Globus pallidus (tissue), 1 donor: ENCODE data around the gene SPAAR.
"Not testable (repeated sequence)": the region's sequence is repeated elsewhere in the genome, so short reads cannot be mapped to it uniquely, and the experiment has no call there.

Experiments used
- DNase-seq: peaks from one replicate; pipeline ENCODE4 v3.0.0-alpha.2; 2015; ENCODE audit warnings: low spot score

The SPAAR gene

DNA sequence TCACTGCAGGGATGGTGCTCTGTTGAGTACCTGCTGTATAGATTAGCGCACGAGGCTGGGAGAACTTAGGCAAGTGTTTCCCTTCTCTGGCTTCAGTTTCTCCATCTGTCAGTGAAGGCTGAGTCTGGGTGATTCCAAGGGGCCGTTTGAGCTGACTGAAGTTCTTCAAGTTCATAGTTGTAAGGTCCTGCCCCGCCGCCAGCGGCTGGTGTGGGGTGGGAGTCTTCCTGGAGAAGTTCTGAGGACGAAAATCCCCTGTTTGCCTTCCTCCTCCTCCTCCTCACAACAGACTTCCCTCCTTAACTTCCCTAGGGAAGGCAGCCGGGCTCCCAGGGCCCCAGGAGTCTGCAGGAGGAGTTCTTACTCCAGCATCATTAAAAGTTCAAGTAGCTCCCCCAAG is 5.0 kb upstream of the SPAAR start:
- DNase-seq: no peak

DNA sequence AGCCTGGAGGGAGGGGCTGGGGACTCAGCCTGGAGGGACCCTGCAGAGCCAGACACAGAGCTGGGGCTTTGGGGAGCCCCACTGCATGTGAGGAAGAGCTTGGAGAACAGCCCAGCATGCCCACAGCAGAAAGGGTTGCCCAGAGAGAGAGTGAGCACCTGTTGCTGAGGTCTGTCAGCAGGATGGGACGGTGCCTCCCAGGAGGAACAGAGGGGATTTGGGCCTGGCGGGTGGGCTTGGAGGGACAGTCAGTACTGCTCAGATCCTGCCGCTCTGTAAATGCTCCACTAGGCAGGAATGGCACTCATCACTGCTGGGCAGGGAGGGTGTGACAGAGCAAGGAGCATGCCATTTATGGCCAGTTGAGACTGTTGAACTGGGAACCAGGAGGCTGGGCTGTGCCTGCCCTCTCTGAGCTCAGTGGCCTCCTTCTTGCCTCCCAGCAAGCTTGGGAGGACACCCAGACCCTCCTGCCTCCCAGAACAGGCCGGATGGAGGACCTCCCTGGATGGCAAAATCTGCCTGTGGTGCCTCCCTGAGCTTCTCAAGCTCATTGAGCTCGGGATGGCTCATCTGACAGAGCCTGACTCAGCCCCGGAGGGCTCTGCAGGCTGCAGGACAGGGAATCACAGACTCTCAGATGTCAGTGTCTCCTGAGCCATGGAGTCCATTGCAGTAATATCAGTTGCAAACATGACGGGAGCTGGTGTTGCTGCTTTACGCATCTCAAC is 4.1 kb upstream of the SPAAR start:
- DNase-seq: no peak

DNA sequence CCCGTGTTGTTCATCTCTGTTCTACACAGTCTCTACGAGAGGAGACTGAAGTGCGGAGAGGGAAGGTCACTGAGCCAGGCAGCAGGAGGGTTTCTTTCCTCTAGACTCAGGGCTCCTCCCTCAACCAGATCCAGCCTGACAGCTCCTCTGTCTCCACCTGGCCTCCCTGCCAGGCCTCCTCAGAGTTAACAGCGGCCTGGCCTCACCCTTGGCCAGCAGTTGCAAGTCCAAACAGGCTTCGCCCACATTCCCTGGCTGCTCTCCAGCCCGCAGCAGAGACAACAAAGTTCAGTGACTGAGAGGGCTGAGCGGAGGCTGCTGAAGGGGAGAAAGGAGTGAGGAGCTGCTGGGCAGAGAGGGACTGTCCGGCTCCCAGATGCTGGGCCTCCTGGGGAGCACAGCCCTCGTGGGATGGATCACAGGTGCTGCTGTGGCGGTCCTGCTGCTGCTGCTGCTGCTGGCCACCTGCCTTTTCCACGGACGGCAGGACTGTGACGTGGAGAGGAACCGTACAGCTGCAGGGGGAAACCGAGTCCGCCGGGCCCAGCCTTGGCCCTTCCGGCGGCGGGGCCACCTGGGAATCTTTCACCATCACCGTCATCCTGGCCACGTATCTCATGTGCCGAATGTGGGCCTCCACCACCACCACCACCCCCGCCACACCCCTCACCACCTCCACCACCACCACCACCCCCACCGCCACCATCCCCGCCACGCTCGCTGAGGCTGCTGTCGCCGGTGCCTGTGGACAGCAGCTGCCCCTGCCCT is 3.2 kb upstream of the SPAAR start, which contains the start of gene HRCT1:
TSS of gene HRCT1 (plus strand) at position 291 of the 768 bp plus-strand sequence. CDS start at position 377, 86 bp downstream.
- DNase-seq: no peak

DNA sequence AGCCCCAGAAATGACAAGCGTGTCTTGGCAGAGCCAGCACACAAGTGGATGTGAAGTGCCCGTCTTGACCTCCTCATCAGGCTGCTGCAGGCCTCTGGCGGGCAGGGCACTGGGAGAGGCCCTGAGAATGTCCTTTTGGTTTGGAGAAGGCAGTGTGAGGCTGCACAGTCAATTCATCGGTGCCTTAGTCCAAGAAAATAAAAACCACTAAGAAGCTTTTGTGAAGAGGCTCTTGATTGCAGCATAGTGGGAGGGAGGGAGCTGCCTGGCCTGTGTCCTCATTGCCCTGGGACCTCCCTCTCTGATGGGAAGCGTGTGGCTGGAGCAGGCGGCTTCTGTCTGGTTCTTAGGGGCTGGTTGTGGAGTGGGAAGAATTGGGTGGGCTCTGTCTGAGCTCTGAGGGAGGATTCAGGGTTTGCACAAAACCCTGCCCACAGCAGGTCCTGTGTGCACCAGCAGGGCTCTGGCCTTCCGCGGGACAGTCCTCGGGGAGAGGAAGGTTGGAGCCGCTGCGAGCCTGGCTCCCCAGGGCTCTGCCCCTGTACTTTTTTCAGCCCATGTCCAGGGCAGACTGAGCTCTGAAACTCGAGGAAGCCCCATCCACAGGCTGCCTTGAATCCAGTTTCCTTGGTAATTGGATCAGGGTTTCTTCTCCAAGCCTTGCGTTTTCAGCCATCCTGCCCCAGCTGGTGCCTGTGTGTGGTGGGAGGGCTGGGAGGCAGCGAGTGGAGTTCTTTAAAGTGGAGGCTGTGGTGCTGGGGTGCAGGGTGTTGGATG is 2.2 kb upstream of the SPAAR start:
- no peak for DNase-seq

DNA sequence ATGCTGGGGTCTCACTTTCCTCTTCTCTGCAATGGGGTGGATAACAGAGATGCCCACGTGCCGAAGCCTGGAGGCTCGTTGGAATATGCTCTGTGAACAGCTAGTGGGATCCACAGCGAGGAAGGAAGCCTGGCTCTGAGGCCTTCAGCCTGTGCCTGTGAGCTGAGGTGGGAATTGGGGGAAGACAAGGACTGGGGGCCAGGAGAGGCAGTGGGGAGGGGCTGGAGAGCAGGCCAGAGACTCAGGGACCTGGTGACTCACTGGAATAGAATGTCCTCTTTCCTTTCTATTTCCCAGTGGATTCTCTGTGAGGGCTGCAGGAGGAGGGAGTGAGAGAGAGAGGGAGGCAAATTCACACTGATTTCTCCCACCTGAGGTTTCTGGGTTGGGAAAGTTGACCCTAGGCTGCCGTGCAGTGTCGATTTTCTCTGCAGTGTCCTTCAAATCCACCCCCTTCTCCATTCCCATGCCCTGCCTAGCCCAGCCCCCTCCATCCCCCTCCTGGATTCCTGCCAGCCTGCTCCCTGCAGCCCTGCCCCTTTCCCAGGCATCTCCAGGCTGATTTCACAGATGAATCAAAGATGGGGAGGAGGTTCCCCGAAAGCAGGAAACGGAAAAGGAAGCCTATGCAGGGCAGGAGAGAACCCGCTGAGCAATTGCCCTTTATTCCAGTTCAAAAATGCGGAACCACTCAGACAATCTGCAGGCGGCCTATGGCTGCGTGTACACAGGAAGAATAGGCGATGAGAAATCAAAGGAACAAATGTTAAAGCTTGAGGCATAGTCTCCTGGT is 1.4 kb upstream of the SPAAR start:
- DNase-seq: no peak

DNA sequence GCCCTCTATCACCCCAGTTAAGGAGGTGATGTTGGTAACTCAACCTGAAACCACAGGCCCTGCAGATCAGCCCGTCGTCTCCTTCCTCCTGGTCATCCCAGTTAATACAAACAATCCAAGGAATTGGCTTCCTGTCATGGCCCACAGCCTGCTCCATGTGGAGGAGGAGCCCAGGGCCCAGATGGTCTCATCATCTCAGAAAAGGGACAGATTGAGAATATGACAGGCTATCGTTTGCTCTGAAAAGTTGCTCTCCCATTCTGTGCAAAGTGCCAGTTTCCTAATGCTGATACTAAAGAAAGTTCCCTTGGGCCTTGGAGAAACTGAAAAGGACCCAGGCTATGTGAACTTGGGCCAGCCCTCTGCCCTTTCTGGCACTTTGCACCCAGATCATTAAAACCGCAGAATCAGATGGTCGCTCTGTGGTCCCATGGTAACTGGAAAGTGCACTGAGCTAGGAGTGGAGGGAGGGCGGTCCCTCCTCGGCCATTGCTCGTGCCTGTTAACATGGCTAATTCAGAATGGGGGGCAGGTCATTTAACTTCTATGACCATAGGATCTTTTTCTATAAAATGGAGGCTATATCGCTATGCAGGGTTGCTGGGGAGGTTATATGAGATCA is 675 bp upstream of the SPAAR start:
- no peak for DNase-seq

DNA sequence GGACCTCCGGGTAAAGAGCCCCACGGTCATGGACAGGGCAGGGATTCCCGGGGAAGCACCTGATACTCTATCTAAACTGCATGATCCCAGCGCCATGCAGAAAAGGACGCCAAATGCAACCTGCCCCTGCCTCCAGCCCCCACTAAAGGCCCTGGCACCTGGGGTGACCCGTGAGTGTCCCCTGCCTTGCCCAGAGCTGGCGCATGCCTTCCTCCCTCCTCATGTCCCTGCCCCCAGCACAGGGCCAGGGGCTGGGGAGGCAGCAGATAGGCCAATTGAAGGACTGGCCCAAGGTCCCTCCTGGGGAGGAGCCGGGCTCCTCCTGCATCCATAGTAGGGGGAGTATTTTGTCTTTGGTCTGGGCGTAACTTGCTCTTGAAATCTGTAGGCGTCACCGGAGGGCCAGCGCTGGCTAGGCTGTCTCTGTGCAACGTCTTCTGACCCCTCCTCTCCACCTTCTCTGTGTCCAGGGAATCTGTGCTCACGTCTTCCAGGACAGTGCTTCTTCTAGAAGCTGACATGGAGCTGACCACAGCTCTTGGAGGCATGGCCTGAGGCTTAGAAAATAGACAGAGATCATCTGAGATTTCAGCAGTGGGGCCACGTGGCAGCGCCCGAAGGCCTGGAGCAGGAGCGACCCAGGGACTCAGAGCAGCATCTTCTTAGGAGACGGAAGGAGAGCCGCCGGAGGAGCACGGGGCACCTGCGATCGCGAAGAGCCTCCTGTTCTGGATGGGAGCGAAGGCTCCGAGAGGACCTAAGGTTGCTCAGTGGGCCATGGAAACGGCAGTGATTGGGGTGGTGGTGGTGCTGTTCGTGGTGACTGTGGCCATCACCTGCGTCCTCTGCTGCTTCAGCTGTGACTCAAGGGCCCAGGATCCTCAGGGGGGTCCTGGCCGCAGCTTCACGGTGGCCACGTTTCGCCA is 660 bp downstream of the SPAAR start:
- no peak for DNase-seq

DNA sequence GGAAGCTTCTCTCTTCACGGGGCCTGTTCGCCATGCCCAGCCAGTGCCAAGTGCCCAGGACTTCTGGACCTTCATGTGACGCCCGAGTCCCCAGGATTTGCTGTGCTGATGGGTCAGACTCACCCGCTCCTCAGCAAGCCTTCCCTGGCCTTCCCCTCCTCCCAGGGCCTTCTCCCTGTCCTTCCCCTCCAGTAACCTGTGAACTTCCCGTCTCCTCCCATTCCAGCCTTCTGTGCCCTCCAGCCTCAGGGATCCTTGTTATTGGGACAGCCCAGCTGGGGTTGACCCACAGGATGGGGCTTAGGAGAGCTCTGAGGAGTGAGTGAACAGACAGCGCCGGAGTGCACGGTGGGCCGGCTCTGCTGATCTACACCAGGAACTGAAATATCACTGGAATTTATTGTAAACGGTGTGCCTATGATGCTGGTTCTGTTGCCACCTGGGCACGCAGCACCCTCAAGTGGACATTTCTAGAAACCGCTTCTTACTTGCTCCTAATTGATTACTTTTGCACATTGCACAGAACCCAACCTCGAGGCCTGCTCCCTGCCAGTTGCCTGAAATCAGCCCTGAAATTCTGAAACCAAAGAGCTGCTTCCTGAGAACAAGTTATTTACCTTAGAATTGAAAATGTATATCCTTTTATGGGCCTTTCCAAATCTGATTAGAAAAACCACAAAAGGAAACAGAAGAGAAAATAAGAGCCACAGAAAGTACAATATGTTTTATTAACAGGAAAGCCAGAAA is 1.5 kb downstream of the SPAAR start:
- no peak for DNase-seq

DNA sequence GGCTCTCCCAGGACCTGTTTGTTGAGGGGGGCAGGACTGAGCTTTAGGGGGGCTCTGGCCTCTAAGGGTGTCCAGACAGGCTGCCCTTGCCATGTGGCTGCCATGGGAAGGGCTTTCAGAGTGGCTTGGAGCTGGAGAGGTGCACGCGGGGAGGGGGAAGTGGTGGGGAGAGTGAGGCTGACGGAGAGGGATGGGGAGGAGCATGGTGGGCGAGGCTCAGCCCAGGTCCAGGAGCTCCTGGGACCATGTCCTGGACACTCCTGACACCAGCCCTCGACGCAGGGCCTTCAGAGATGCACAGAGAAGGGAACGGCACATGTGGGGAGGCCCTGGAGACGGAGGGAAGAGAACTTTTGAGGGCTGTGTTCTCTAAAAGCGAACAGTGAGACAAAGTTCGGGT is 2.4 kb downstream of the SPAAR start:
- no peak for DNase-seq

DNA sequence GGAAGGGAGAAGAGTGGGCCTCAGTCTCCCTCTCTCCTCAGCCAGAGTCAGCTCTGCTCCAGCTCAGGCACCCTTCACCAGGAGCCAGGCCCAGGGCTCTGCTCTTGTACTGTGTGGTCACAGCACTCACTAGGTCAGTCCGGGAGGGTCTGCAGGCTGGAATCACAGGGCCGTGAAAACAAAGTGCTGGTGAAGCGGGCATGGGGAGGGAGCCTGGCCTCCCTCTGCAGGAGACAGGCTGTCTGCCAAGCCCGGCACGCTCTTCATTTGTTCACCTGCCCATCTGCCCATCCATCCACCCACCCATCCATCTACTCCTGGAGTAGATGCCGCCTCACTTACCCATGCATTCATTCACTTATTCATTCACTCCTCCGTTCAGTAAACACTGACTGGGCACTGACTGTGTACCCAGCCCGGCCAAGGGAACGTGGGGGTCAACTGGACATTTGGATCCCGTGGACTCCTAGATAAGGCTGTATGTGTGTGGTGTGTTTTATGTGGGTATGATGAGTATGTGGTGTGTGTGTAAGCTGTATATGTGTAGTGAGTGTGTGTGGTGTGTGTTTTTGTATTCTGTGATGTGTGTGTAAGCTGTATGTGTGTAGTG is 3.6 kb downstream of the SPAAR start:
- no peak for DNase-seq

DNA sequence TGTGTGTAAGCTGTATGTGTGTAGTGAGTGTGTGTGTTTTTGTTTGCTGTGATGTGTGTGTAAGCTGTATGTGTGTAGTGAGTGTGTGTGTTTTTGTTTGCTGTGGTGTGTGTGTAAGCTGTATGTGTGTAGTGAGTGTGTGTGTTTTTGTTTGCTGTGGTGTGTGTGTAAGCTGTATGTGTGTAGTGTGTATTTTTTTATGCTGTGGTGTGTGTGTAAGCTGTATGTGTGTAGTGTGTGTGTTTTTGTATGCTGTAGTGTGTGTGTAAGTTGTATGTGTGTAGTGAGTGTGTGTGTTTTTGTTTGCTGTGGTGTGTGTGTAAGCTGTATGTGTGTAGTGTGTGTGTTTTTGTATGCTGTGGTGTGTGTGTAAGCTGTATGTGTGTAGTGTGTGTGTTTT is 4.1 kb downstream of the SPAAR start:
- DNase-seq: not testable (repeated sequence)

DNA sequence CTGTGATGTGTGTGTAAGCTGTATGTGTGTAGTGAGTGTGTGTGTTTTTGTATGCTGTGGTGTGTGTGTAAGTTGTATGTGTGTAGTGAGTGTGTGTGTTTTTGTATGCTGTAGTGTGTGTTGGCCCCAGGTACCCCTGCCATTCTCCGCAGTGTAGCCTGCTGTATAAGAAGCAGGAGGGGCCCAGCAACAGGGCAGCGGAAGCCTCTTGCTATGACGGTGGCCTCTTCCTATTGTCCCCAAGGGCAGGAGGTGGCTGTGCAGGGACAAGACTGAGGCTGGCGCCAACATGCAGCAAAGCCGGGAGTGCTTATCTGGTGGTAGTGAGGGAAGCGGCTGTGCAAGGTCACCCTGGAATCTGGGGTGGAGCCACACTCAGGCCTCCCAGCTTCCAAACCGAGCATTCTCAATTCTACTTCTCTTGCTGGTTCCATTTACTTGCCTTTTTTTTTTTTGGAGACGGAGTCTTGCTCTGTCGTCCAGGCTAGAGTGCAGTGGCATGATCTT is 5.1 kb downstream of the SPAAR start:
- DNase-seq: no peak

DNA sequence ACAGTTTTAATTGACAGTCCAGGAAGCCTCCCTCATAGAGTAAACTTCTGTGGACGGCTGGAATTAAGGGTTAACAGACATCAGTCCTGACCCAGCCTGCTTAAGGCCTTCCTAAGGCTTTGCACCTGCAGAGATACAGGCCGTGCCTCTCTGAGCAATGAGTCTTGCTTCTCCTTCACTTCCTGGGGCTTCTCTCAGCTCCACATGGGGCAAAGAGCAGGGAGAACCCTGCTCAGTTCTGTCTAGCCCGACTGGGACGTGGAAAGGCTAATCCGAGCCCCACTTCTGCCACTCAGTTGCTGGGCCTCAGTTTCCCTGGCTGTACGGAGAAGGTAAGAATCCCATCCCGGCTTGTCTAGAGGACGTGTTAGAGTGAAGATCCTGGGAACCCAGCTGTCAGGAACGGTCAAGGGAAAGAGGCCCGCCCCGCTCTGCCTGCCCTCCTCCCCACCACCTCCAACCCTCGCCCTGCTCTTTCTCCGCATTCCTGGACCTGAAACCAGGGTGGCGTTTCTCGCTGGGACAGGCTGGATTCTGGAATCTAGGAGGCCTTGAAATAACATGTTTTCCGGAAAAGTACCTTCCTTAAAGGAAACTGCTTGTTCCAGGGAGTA is 6.5 kb downstream of the SPAAR start:
- no peak for DNase-seq

DNA sequence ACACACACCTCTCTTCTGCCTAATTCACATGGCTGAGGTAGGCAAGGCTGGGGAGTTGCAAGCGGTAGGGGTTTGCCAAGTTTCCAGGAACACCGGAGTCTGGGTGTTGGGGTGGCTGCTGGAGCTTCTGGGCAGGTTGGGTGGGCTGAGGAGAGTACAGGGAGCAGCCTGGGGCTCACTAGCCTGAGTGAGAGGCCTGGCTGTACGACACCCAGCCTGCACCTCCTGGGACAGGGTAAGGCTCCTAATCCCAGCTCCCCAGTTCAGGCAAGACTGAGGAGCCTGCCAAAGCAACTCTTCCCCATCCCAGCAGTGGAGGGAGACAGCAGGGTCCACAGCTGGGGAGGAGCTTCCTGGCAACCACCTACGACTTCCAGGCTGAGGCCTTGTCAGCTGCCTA is 8.0 kb downstream of the SPAAR start:
- DNase-seq: no peak

DNA sequence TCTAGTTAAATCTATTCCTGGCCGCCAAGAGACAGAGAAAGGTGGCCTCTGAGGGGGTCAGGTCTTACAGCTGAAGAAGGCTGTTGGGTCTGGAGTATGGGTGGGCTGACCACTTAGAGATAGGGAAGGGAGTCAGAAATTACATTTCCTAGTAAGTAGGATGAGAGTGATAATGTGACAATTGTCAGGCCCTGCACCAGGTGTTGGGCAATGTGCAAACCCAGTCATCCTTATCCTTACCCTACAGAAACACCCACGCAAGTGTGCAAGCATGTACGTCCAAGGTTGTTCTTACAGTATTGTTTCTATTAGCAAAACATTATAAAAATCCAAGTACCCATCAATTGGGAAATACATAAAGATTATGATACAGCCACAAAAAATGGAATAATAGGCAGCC is 9.5 kb downstream of the SPAAR start:
- DNase-seq: no peak

DNA sequence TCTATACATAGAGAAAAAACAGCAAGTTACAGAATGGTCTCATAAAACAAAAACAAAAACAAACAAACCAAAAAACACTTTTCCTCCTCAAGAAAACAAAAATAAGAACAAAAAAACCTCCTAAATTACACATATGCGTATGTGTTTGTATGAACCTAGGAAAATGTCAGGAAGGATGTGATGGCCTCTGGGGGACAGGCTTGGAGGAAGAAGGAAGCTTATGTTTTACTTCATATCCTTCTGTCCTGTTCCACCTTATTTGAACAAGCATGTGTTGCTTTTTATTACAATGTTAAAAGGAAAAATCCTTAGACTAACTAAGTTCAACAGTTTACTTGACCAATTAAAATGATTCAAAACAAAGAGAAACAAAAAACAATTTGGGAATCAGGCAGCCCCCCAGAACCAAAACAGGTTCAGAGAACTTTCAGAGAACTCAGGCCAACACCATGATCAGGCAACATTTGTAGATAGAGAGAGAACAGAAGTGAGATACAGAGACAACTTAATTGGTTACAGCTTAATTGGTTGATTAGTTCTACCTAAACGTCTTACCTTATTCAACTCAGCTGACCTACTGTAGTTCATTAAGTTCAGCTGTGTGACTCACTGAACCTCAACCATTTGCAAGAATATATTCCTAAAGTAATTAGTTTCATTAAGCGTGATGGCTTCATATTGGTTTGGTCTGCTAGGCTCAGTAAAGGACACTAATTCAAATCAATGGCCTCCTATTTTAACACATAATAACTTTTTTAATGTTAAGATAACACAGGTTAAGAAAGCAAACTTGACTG is 10.1 kb downstream of the SPAAR start:
- DNase-seq: no peak

DNA sequence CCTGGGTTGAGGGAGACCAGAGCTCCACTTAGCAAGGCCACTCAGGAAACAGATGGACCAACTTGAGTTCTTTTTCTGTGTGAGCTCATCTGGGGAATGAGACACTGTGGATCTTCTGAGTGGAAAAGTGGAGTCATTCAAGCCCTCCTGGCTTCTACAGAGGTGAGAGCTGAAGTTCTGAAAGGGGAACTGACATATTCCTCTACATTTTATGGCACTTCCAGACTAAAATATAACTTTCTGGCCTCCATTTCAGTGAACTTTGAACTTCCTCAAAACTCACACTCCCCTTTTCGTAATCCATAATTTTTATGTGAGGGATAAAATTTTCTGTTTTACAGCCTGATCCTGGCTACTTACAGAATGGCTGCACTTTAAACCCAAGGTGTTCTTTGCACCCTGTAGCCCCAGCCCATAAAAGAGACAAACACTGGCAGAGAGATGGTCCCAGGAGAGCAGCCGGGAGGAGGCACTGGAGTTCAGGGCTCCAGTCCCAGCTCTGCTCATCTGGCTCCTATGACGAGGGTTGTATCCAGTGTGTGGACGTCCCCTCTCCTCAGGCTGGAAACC is 10.8 kb downstream of the SPAAR start:
- DNase-seq: no peak

DNA sequence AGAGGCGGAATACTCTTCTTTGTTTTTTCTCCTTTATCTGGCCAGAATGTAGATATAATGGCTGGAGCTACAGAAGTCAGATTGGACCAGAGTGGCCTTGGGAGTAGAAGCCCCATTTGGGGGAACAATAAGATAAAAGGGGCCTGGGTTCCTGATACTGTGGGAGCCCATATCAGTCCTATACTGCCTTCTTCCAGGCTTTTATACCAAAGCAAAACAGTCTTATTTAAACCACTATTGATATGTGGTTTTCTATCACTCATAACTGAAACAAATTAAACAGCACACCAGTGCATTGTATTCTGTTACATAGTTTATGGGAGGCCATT is 14.3 kb downstream of the SPAAR start:
- DNase-seq: no peak
